Measurements from ENCODE around the gene MGA.

DNA sequence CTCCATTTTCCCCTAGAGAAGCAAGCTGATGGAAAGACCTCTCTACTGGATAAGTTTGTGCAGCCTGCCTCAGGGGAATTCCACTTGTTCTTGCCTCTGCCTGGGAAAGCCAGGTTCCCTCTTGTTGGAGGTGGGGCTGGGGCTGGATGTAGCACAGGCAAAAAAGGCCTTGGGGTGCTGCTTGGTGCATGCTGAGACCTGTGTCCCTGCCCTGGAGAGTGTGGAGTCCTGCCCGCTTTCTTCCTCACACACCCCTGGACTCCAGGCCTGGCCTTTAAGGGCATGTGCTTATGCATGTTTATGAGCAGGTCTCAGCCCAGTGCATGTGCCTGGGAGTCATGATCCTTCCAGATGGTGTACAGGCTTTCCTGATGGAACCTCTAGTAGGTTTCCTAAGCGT is 144.2 kb downstream of the MGA start:
- no peak for TF ChIP-seq POLR2A (IDR thresholded peaks at IDR 0.05; ENCODE audit: low read length)
- TF ChIP-seq GATA1 (IDR thresholded peaks at IDR 0.05; ENCODE audit: low read depth, low read length): no peak
